Natural killer cell (primary cell): ENCODE data around the gene GPC5. TPM values are rescaled to one million over a fixed set of nuclear protein-coding genes. Genes with fewer than 3 reads are reported as not detected.

Experiments
- ATAC-seq, 3 donors: fragments of 150-1000 bp in 2 of 3; fragments of 200-7000 bp in 1 of 3; cut with Tn5 transposase; 1 replicate in 1 of 3; 2 replicates in 2 of 3; pipeline ENCODE4 v1.10.0; 2021; ENCODE audit warnings: mild to moderate bottlenecking in 2 of 3, moderate library complexity in 2 of 3
- DNase-seq, 2 donors: peaks; one replicate each; pipeline versions ENCODE4 v3.0.0 to v3.0.0-alpha.2; 2013 to 2021; ENCODE audit warnings: mixed read lengths in 1 of 2
- H3K27ac ChIP-seq: one replicate; pipeline ENCODE4 v1.5.1; 2013; ENCODE audit warnings: mild to moderate bottlenecking, low read length
- H3K27me3 ChIP-seq: one replicate; pipeline ENCODE4 v1.6.1; 2013; ENCODE audit warnings: low read length; ENCODE audit not compliant: control insufficient read depth, insufficient read depth
- H3K36me3 ChIP-seq: one replicate; pipeline ENCODE4 v1.6.1; 2013; ENCODE audit warnings: low read length; ENCODE audit not compliant: control insufficient read depth, insufficient read depth
- H3K4me1 ChIP-seq: one replicate; pipeline ENCODE4 v1.6.1; 2013; ENCODE audit warnings: low read length; ENCODE audit not compliant: control insufficient read depth, insufficient read depth
- H3K4me3 ChIP-seq: one replicate; pipeline ENCODE4 v1.5.1; 2013; ENCODE audit warnings: low read length
- H3K9me3 ChIP-seq: one replicate; pipeline ENCODE4 v1.6.1; 2013; ENCODE audit warnings: low read length; ENCODE audit not compliant: control insufficient read depth, insufficient read depth
- H3K27ac Mint-ChIP-seq, 2 donors: one replicate each; pipeline ENCODE4 v1.8.0; 2022; ENCODE audit warnings: mild to moderate bottlenecking in 2 of 2, mixed read lengths in 2 of 2, moderate library complexity in 1 of 2
- H3K27me3 Mint-ChIP-seq, 2 donors: one replicate each; pipeline ENCODE4 v1.8.0; 2022; ENCODE audit warnings: low read depth in 2 of 2, mixed read lengths in 2 of 2
- H3K36me3 Mint-ChIP-seq: one replicate; pipeline ENCODE4 v1.8.0; 2022; ENCODE audit warnings: mixed read lengths
- H3K4me1 Mint-ChIP-seq, 2 donors: one replicate each; pipeline ENCODE4 v1.8.0; 2022; ENCODE audit warnings: mixed read lengths in 2 of 2
- H3K4me3 Mint-ChIP-seq: one replicate; pipeline ENCODE4 v1.8.0; 2022; ENCODE audit warnings: mild to moderate bottlenecking, moderate library complexity, mixed read lengths
- H3K9me3 Mint-ChIP-seq, 2 donors: one replicate each; pipeline ENCODE4 v1.8.0; 2022; ENCODE audit warnings: mixed read lengths in 2 of 2
- CTCF ChIP-seq: fragments of 200-600 bp; IDR thresholded peaks from one replicate; pipeline ENCODE4 v1.8.0; 2022; ENCODE audit warnings: antibody characterized with exemption
- WGBS: methylation state at CpG from one replicate; pipeline ENCODE4 v1.1.7; 2013; ENCODE audit warnings: missing lambda C conversion rate; ENCODE audit not compliant: insufficient coverage; 5-methylcytosine and 5-hydroxymethylcytosine counted together
- intact Hi-C: fragments of 100-400 bp; cut with micrococcal nuclease; formaldehyde crosslinking; loops from one replicate; pipeline ENCODE4 v1.14.2; 2022
- total RNA-seq, 4 donors: library from RNA; stranded (reverse); fragments of 120-200 nt in 1 of 4; gene quantifications; one replicate each; pipeline versions ENCODE4 v1.2.3 to v1.2.4, GENCODE V29; 2013 to 2022

GPC5 gene
- total RNA-seq, 3 donors from 2014 or later (not counting 1 experiment from before 2014, with no cell fraction given), result not detected

- H3K27me3 ChIP-seq, result no peaks in the 10 kb centered on the region
- H3K4me3 ChIP-seq, result no peak overlapping the region
- Mint-ChIP-seq H3K9me3 (no peaks in the 10 kb centered on the region), H3K4me3 (no peak overlapping the region), H3K36me3 (no peaks in the 10 kb centered on the region), H3K27me3 (no peaks in the 10 kb centered on the region), H3K4me1 (no peaks in the 10 kb centered on the region), H3K27ac (no peak overlapping the region)
- DNase-seq (no peak), ATAC-seq (no peak)
- intact Hi-C loops, result no loop called here
- H3K36me3 ChIP-seq, result peaks cover 3% of the 10 kb centered on the region
- no peak overlapping the region for H3K27ac ChIP-seq
- no peak for TF ChIP-seq CTCF
- H3K4me1 ChIP-seq, result no peaks in the 10 kb centered on the region
- no peaks in the 10 kb centered on the region for H3K9me3 ChIP-seq
- WGBS, result no CpG with 5 or more reads among the region's 3 CpGs
These were observed 38.8 kb upstream of the GPC5 start for GRCh38 chr13:91359631-91360030.

- Histone ChIP-seq H3K27ac (no peak overlapping the region), H3K9me3 (no peaks in the 10 kb centered on the region), H3K4me3 (no peak overlapping the region), H3K4me1 (no peaks in the 10 kb centered on the region), H3K36me3 (peaks cover 2% of the 10 kb centered on the region), H3K27me3 (no peaks in the 10 kb centered on the region)
- Mint-ChIP-seq H3K4me1 (no peaks in the 10 kb centered on the region), H3K27ac (no peak overlapping the region), H3K36me3 (no peaks in the 10 kb centered on the region), H3K4me3 (no peak overlapping the region), H3K9me3 (no peaks in the 10 kb centered on the region), H3K27me3 (no peaks in the 10 kb centered on the region)
- 91% methylated on average over 4 of the region's 4 CpGs for WGBS
- intact Hi-C loops, result no loop called here
- ATAC-seq (no peak), DNase-seq (no peak)
- no peak for TF ChIP-seq CTCF
These were observed 38.1 kb upstream of the GPC5 start for GRCh38 chr13:91360246-91360751.

GRCh38 chr13:91361755-91362271 lies 36.6 kb upstream of the GPC5 start:
- Histone ChIP-seq H3K36me3 (no peaks in the 10 kb centered on the region), H3K27ac (no peak overlapping the region), H3K4me1 (no peaks in the 10 kb centered on the region), H3K4me3 (no peak overlapping the region), H3K9me3 (no peaks in the 10 kb centered on the region), H3K27me3 (no peaks in the 10 kb centered on the region)
- Mint-ChIP-seq H3K27ac (no peak overlapping the region), H3K36me3 (no peaks in the 10 kb centered on the region), H3K27me3 (no peaks in the 10 kb centered on the region), H3K4me1 (no peaks in the 10 kb centered on the region), H3K4me3 (no peak overlapping the region), H3K9me3 (no peaks in the 10 kb centered on the region)
- 100% methylated on average over 1 of the region's 1 CpG for WGBS
- no peak for TF ChIP-seq CTCF
- intact Hi-C loops, result no loop called here
- DNase-seq (no peak), ATAC-seq (no peak)

- no peaks in the 10 kb centered on the region for H3K4me1 Mint-ChIP-seq
- TF ChIP-seq CTCF, result no peak
- H3K27me3 Mint-ChIP-seq, result no peaks in the 10 kb centered on the region
- Histone ChIP-seq H3K27ac (no peak overlapping the region), H3K27me3 (no peaks in the 10 kb centered on the region), H3K4me1 (no peaks in the 10 kb centered on the region), H3K36me3 (no peaks in the 10 kb centered on the region), H3K9me3 (no peaks in the 10 kb centered on the region), H3K4me3 (no peak overlapping the region)
- intact Hi-C loops, result no loop called here
- no peaks in the 10 kb centered on the region for H3K36me3 Mint-ChIP-seq
- H3K27ac Mint-ChIP-seq, result no peak overlapping the region
- 100% methylated on average over 1 of the region's 1 CpG for WGBS
- DNase-seq (no peak), ATAC-seq (no peak)
- no peak overlapping the region for H3K4me3 Mint-ChIP-seq
- no peaks in the 10 kb centered on the region for H3K9me3 Mint-ChIP-seq
These were observed 35.5 kb upstream of the GPC5 start for GRCh38 chr13:91362908-91363307.
